GM12801 (cell line): ENCODE data around the gene LIPT1.

Experiments used
- CTCF ChIP-seq: IDR thresholded peaks from one replicate; pipeline ENCODE4 v1.5.1; 2011; ENCODE audit warnings: control low read depth; ENCODE audit not compliant: insufficient read length; ENCODE audit errors: extremely low read depth

Gene LIPT1

GRCh38 chr2:99158599-99158998 lies 3.8 kb downstream of the LIPT1 start:
- no peak for TF ChIP-seq CTCF

- no peak for TF ChIP-seq CTCF
These were observed 4.8 kb downstream of the LIPT1 start for GRCh38 chr2:99159594-99159993.

GRCh38 chr2:99166218-99166617 lies 11.5 kb downstream of the LIPT1 start:
- TF ChIP-seq CTCF, result no peak

GRCh38 chr2:99169534-99169933 lies 14.8 kb downstream of the LIPT1 start:
- TF ChIP-seq CTCF, result no peak

GRCh38 chr2:99171377-99172140 lies 16.8 kb downstream of the LIPT1 start:
- no peak for TF ChIP-seq CTCF

- TF ChIP-seq CTCF, result no peak
These were observed 26.2 kb downstream of the LIPT1 start, which contains the start of the genes MITD1 and MRPL30 for GRCh38 chr2:99180755-99181623. Gene MITD1, minus strand, starts transcription at chr2:99181058. Its CDS starts 77 bp downstream, at chr2:99180981. Gene MRPL30, plus strand, starts transcription at chr2:99181184. Its CDS starts 5,020 bp downstream, at chr2:99186204.

GRCh38 chr2:99181624-99182000 lies 26.8 kb downstream of the LIPT1 start:
- no peak for TF ChIP-seq CTCF
